Measurements from ENCODE around the gene GPR62. TPM values are rescaled to one million over a fixed set of nuclear protein-coding genes. Genes with fewer than 3 reads are reported as not detected.

Gene GPR62
- total and polyA plus RNA-seq, 2 of the 8 experiments (the other 6 are each of a cell fraction or from before 2014, with no cell fraction given) = 0.22 to 0.29 TPM

DNA sequence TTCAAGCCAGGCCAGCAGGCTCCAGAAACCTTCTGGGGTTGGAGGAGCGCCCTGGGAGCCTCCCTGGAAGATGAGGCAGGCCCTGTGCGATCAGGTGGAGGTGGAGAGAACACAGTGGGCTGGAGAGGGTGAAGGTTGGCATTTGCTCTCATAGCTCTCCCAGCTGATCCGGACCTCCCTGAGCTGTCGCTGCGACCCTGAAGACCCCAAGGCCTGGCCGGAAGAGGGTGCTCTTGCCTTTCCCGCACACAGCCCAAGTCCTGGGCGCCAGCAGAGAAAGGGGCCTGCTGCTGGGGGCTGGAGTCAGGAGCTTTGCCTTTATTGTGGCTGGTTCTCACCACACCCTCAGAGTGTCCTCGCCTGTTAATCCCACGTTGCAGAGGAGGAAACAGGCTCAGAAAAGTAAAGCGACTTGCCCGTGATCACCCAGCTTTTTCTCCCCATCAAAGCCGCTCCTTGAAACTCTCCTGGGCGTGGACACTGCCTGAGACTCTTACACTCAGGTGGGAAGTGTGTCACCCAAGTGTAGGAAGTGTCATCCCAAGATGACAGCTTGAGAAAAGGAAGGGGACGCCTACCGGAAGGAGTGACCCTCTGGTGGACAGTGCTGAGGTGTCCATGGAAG, 49.1 kb downstream of the GPR62 start (continued):
- TF ChIP-seq, protein P1, sequence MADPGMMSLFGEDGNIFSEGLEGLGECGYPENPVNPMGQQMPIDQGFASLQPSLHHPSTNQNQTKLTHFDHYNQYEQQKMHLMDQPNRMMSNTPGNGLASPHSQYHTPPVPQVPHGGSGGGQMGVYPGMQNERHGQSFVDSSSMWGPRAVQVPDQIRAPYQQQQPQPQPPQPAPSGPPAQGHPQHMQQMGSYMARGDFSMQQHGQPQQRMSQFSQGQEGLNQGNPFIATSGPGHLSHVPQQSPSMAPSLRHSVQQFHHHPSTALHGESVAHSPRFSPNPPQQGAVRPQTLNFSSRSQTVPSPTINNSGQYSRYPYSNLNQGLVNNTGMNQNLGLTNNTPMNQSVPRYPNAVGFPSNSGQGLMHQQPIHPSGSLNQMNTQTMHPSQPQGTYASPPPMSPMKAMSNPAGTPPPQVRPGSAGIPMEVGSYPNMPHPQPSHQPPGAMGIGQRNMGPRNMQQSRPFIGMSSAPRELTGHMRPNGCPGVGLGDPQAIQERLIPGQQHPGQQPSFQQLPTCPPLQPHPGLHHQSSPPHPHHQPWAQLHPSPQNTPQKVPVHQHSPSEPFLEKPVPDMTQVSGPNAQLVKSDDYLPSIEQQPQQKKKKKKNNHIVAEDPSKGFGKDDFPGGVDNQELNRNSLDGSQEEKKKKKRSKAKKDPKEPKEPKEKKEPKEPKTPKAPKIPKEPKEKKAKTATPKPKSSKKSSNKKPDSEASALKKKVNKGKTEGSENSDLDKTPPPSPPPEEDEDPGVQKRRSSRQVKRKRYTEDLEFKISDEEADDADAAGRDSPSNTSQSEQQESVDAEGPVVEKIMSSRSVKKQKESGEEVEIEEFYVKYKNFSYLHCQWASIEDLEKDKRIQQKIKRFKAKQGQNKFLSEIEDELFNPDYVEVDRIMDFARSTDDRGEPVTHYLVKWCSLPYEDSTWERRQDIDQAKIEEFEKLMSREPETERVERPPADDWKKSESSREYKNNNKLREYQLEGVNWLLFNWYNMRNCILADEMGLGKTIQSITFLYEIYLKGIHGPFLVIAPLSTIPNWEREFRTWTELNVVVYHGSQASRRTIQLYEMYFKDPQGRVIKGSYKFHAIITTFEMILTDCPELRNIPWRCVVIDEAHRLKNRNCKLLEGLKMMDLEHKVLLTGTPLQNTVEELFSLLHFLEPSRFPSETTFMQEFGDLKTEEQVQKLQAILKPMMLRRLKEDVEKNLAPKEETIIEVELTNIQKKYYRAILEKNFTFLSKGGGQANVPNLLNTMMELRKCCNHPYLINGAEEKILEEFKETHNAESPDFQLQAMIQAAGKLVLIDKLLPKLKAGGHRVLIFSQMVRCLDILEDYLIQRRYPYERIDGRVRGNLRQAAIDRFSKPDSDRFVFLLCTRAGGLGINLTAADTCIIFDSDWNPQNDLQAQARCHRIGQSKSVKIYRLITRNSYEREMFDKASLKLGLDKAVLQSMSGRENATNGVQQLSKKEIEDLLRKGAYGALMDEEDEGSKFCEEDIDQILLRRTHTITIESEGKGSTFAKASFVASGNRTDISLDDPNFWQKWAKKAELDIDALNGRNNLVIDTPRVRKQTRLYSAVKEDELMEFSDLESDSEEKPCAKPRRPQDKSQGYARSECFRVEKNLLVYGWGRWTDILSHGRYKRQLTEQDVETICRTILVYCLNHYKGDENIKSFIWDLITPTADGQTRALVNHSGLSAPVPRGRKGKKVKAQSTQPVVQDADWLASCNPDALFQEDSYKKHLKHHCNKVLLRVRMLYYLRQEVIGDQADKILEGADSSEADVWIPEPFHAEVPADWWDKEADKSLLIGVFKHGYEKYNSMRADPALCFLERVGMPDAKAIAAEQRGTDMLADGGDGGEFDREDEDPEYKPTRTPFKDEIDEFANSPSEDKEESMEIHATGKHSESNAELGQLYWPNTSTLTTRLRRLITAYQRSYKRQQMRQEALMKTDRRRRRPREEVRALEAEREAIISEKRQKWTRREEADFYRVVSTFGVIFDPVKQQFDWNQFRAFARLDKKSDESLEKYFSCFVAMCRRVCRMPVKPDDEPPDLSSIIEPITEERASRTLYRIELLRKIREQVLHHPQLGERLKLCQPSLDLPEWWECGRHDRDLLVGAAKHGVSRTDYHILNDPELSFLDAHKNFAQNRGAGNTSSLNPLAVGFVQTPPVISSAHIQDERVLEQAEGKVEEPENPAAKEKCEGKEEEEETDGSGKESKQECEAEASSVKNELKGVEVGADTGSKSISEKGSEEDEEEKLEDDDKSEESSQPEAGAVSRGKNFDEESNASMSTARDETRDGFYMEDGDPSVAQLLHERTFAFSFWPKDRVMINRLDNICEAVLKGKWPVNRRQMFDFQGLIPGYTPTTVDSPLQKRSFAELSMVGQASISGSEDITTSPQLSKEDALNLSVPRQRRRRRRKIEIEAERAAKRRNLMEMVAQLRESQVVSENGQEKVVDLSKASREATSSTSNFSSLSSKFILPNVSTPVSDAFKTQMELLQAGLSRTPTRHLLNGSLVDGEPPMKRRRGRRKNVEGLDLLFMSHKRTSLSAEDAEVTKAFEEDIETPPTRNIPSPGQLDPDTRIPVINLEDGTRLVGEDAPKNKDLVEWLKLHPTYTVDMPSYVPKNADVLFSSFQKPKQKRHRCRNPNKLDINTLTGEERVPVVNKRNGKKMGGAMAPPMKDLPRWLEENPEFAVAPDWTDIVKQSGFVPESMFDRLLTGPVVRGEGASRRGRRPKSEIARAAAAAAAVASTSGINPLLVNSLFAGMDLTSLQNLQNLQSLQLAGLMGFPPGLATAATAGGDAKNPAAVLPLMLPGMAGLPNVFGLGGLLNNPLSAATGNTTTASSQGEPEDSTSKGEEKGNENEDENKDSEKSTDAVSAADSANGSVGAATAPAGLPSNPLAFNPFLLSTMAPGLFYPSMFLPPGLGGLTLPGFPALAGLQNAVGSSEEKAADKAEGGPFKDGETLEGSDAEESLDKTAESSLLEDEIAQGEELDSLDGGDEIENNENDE (IDR thresholded peaks at IDR 0.05; ENCODE audit: insufficient replicate concordance, low read length) = no peak
- TF ChIP-seq CBX8 (IDR thresholded peaks at IDR 0.05; ENCODE audit: borderline replicate concordance, low read depth, low read length) (no peak), SIRT6 (IDR thresholded peaks at IDR 0.05; ENCODE audit: low read length) (no peak), SUZ12 (IDR thresholded peaks at IDR 0.05; ENCODE audit: low read length) (no peak), RFX5 (IDR thresholded peaks at IDR 0.05; ENCODE audit: borderline replicate concordance, low read depth, low read length) (no peak), CBX5 (IDR thresholded peaks at IDR 0.05; ENCODE audit: low read depth, low read length) (no peak)
- TF ChIP-seq, protein P2, sequence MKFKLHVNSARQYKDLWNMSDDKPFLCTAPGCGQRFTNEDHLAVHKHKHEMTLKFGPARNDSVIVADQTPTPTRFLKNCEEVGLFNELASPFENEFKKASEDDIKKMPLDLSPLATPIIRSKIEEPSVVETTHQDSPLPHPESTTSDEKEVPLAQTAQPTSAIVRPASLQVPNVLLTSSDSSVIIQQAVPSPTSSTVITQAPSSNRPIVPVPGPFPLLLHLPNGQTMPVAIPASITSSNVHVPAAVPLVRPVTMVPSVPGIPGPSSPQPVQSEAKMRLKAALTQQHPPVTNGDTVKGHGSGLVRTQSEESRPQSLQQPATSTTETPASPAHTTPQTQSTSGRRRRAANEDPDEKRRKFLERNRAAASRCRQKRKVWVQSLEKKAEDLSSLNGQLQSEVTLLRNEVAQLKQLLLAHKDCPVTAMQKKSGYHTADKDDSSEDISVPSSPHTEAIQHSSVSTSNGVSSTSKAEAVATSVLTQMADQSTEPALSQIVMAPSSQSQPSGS (IDR thresholded peaks at IDR 0.05; ENCODE audit: low read length) = no peak
- TF ChIP-seq, protein P3, sequence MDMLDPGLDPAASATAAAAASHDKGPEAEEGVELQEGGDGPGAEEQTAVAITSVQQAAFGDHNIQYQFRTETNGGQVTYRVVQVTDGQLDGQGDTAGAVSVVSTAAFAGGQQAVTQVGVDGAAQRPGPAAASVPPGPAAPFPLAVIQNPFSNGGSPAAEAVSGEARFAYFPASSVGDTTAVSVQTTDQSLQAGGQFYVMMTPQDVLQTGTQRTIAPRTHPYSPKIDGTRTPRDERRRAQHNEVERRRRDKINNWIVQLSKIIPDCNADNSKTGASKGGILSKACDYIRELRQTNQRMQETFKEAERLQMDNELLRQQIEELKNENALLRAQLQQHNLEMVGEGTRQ (IDR thresholded peaks at IDR 0.05; ENCODE audit: low read length) = no peak

Measured in H1 (cell line).